Measurements from ENCODE around the gene PRKCE. TPM values are rescaled to one million over a fixed set of nuclear protein-coding genes. Genes with fewer than 3 reads are reported as not detected.

The PRKCE gene
- total and polyA plus RNA-seq, 2 donors (not counting 3 experiments of a cell fraction or from before 2014, with no cell fraction given): 27.9 to 33.9 TPM

GRCh38 chr2:46040563-46041155 is 389.2 kb downstream of the PRKCE start:
- Histone ChIP-seq H3K4me3 (replicated peaks in 1 of 3; ENCODE audit: insufficient read depth in 1 of 3, low read depth in 1 of 3, low read length in 3 of 3) (no peak overlapping the region), H3K9me3 (replicated peaks; ENCODE audit: control insufficient read depth, insufficient read depth, low read length) (no peaks in the 10 kb centered on the region), H3K9ac (replicated peaks; ENCODE audit: extremely low read depth, insufficient read depth, low read length) (no peak overlapping the region), H3K36me3 (ENCODE audit: control insufficient read depth in 2 of 2, extremely low read depth in 1 of 2, insufficient read depth in 2 of 2, low read length in 2 of 2) (no peaks in the 10 kb centered on the region), H3K27me3 (ENCODE audit: control insufficient read depth in 2 of 2, insufficient read depth in 2 of 2, low read length in 2 of 2) (no peaks in the 10 kb centered on the region), H3K4me2 (ENCODE audit: insufficient read depth, low read length) (no peak overlapping the region), H4K20me1 (replicated peaks; ENCODE audit: control insufficient read depth, extremely low read depth, insufficient read depth, low read length) (no peaks in the 10 kb centered on the region), H3K79me2 (ENCODE audit: control insufficient read depth, insufficient read depth, low read length) (no peaks in the 10 kb centered on the region), H2AFZ (ENCODE audit: low read depth, low read length) (no peak overlapping the region), H3K27ac (ENCODE audit: insufficient read depth, low read depth, low read length) (no peak overlapping the region), H3K9me1 (replicated peaks; ENCODE audit: control insufficient read depth, extremely low read depth, insufficient read depth, low read length) (no peaks in the 10 kb centered on the region), H3K4me1 (ENCODE audit: control insufficient read depth, extremely low read depth, insufficient read depth, low read length) (peaks cover 17% of the 10 kb centered on the region)
- intact Hi-C loops (cut with micrococcal nuclease): no loop called here
- DNase-seq (ENCODE audit: low read depth, low spot score) (no peak), FAIRE-seq (no peak)
- POLR2A ChIA-PET: interaction anchor here (0.6 kb wide), 1 partner anchor 21 kb away, joined by 3 read pairs; no protein-coding TSS in a partner anchor
- no TSS peak for BruUV-seq (replicated peaks)
- CTCF ChIA-PET: interaction anchor here (2.1 kb wide), 1 partner anchor 11 kb away, joined by 8 read pairs; no protein-coding TSS in a partner anchor
- TF ChIP-seq CTCF (IDR thresholded peaks at IDR 0.05; ENCODE audit: extremely low read depth in 1 of 2, insufficient read depth in 1 of 2, low read depth in 1 of 2, low read length in 2 of 2) (no peak), MAX (IDR thresholded peaks at IDR 0.05; ENCODE audit: insufficient read depth, insufficient read length) (no peak), FOS (IDR thresholded peaks at IDR 0.05; ENCODE audit: borderline replicate concordance, insufficient read depth, low read length) (no peak), MYC (IDR thresholded peaks at IDR 0.05; ENCODE audit: low read depth, low read length) (no peak), JUN (IDR thresholded peaks at IDR 0.05; ENCODE audit: borderline replicate concordance, insufficient read depth, insufficient read length, low read depth) (no peak), POLR2A (IDR thresholded peaks at IDR 0.05; ENCODE audit: low read depth, low read length) (no peak), POLR2AphosphoS5 (IDR thresholded peaks at IDR 0.05; ENCODE audit: insufficient read depth, low read depth, low read length) (no peak), EZH2 (IDR thresholded peaks at IDR 0.05; ENCODE audit: borderline replicate concordance, low read depth, low read length, severe bottlenecking) (no peak), GATA2 (IDR thresholded peaks at IDR 0.05; ENCODE audit: insufficient read depth, insufficient read length, low read depth, low read length) (no peak)
- dilution Hi-C loops (cut with MboI; ENCODE audit: extremely low pct_ligation_motif_present, low sequenced_read_pairs): no loop called here
